HepG2 (cell line): ENCODE results near the gene PPP1R15B. TPM values are rescaled to one million over a fixed set of nuclear protein-coding genes. Genes with fewer than 3 reads are reported as not detected.
A peak's percentile ranks its signal among the peaks of the same experiment; 100 is the strongest.

ENCODE experiments used
- ATAC-seq: fragments of 200-7000 bp; cut with Tn5 transposase; 3 replicates; pipeline ENCODE4 v1.9.1; 2020; ENCODE audit warnings: mild to moderate bottlenecking, moderate library complexity
- BruUV-seq: library from RNA; stranded (reverse); fragments of 400-500 nt; replicated peaks from 2 replicates; lab custom pipeline; 2021; lab: Mats Ljungman, UMichigan
- CTCF ChIA-PET: fragments of 300-600 bp; formaldehyde crosslinking; extraction: SDS; loops from one replicate; lab custom pipeline; 2021; ENCODE audit warnings: low total read pairs, inconsistent platforms, low intra/inter-chr PET ratio; lab: Yijun Ruan, JAX
- POLR2A ChIA-PET: fragments of 350-600 bp; sonication (Branson Sonifier 250); formaldehyde crosslinking; loops from one replicate; lab custom pipeline; 2020; ENCODE audit warnings: antibody characterized with exemption, inconsistent platforms; lab: Yijun Ruan, JAX
- DNase-seq: peaks from one replicate; pipeline ENCODE4 v3.0.0-alpha.2; 2015; ENCODE audit warnings: low spot score
- FAIRE-seq: peaks from 3 replicates; lab custom pipeline; 2011; peaks lifted over from hg19 to GRCh38; lab: Jason Lieb, UNC
- H2AFZ ChIP-seq: one replicate; pipeline ENCODE4 v1.6.1; 2011; ENCODE audit warnings: low read length, inconsistent platforms
- H3K27ac ChIP-seq: fragments of 300-600 bp; 3 replicates; pipeline ENCODE4 v1.8.0; 2011; ENCODE audit warnings: mixed run types, mild to moderate bottlenecking, mixed read lengths, low read length, inconsistent platforms; ENCODE audit not compliant: insufficient read depth; ENCODE audit errors: extremely low read length
- H3K27me3 ChIP-seq, 2 experiments: fragments of 200-600 bp in 1 of 2; 2 replicates in 1 of 2; 3 replicates in 1 of 2; pipeline versions ENCODE4 v1.6.0 to v1.8.0; 2011; ENCODE audit warnings: low read length in 2 of 2, mild to moderate bottlenecking in 2 of 2, moderate library complexity in 2 of 2, inconsistent platforms in 1 of 2; ENCODE audit not compliant: insufficient read depth in 2 of 2, control insufficient read depth in 1 of 2
- H3K36me3 ChIP-seq, 2 experiments: fragments of 200-600 bp in 1 of 2; replicated peaks in 1 of 2; 2 replicates in 1 of 2; 3 replicates in 1 of 2; pipeline versions ENCODE4 v1.5.1 to v1.8.0; 2011; ENCODE audit warnings: low read length in 2 of 2, inconsistent platforms in 1 of 2; ENCODE audit not compliant: insufficient read depth in 2 of 2, control insufficient read depth in 1 of 2
- H3K4me1 ChIP-seq: 2 replicates; pipeline ENCODE4 v1.5.1; 2012; ENCODE audit warnings: low read length, inconsistent platforms; ENCODE audit not compliant: insufficient read depth
- H3K4me2 ChIP-seq: 2 replicates; pipeline ENCODE4 v1.6.0; 2011; ENCODE audit warnings: low read depth, low read length, inconsistent platforms
- H3K4me3 ChIP-seq, 3 experiments: fragments of 200-600 bp in 1 of 3; sonication (generic), shearing (Covaris generic) in 1 of 3; replicated peaks in 1 of 3; 2 replicates each; pipeline ENCODE4 v1.5.1; 2011 to 2016; ENCODE audit warnings: low read length in 3 of 3, inconsistent platforms in 2 of 3, low read depth in 2 of 3, mild to moderate bottlenecking in 2 of 3, control low read depth in 1 of 3, mixed read lengths in 1 of 3; ENCODE audit not compliant: insufficient read depth in 1 of 3
- H3K79me2 ChIP-seq: one replicate; pipeline ENCODE4 v1.6.1; 2011; ENCODE audit warnings: low read length, inconsistent platforms; ENCODE audit not compliant: insufficient read depth
- H3K9ac ChIP-seq: 2 replicates; pipeline ENCODE4 v1.6.0; 2011; ENCODE audit warnings: mild to moderate bottlenecking, low read depth, low read length, inconsistent platforms; ENCODE audit not compliant: insufficient read depth
- H3K9me3 ChIP-seq: 2 replicates; pipeline ENCODE4 v1.5.1; 2012; ENCODE audit warnings: mild to moderate bottlenecking, low read length
- H4K20me1 ChIP-seq: 2 replicates; pipeline ENCODE4 v1.6.0; 2011; ENCODE audit warnings: inconsistent platforms, mild to moderate bottlenecking, low read length, moderate library complexity; ENCODE audit not compliant: insufficient read depth
- ARNT ChIP-seq: fragments of 450-650 bp; IDR thresholded peaks from 2 replicates; pipeline ENCODE4 v1.6.1; 2017
- CBX1 ChIP-seq: IDR thresholded peaks from one replicate; pipeline ENCODE4 v1.6.1; 2016; ENCODE audit warnings: antibody characterized with exemption, low read depth
- IRX3 ChIP-seq: sonication (generic); formaldehyde crosslinking; IDR thresholded peaks from 2 replicates; pipeline ENCODE4 v1.8.1; 2023; ENCODE audit warnings: mild to moderate bottlenecking, low read depth, missing genetic modification reagents, borderline replicate concordance
- MEIS2 ChIP-seq: sonication (generic); formaldehyde crosslinking; IDR thresholded peaks from 2 replicates; pipeline ENCODE4 v1.9.0; 2021; ENCODE audit warnings: mild to moderate bottlenecking, missing genetic modification reagents
- PHF8 ChIP-seq: sonication (generic); formaldehyde crosslinking; IDR thresholded peaks from 2 replicates; pipeline ENCODE4 v1.5.0; 2020; ENCODE audit warnings: missing genetic modification reagents
- PPARG ChIP-seq: conservative IDR thresholded peaks from 2 replicates; pipeline ENCODE4 v1.6.1; 2016; ENCODE audit warnings: missing biosample characterization, missing genetic modification reagents
- RFX5 ChIP-seq: IDR thresholded peaks from 2 replicates; pipeline ENCODE4 v1.6.1; 2011; ENCODE audit warnings: low read depth, low read length, improper control_type of control experiment
- RFXANK ChIP-seq: IDR thresholded peaks from 2 replicates; pipeline ENCODE4 v1.6.1; 2016
- STAG1 ChIP-seq: sonication (generic); formaldehyde crosslinking; IDR thresholded peaks from 2 replicates; pipeline ENCODE4 v1.4.0; 2020; ENCODE audit warnings: missing genetic modification reagents
- THAP7 ChIP-seq: sonication (generic); formaldehyde crosslinking; IDR thresholded peaks from 2 replicates; pipeline ENCODE4 v1.8.1; 2023; ENCODE audit warnings: mild to moderate bottlenecking, missing genetic modification reagents
- XBP1 ChIP-seq: sonication (generic); formaldehyde crosslinking; IDR thresholded peaks from 2 replicates; pipeline ENCODE4 v1.5.0; 2020; ENCODE audit warnings: missing genetic modification reagents
- ZNF264 ChIP-seq: sonication (generic); formaldehyde crosslinking; IDR thresholded peaks from 2 replicates; pipeline ENCODE4 v1.4.0; 2020; ENCODE audit warnings: missing genetic modification reagents
- ZNF350 ChIP-seq: sonication (generic); formaldehyde crosslinking; IDR thresholded peaks from 2 replicates; pipeline ENCODE4 v1.4.0; 2020; ENCODE audit warnings: mild to moderate bottlenecking, low read depth, missing genetic modification reagents, borderline replicate concordance
- ZNF496 ChIP-seq: sonication (generic); formaldehyde crosslinking; IDR thresholded peaks from 2 replicates; pipeline ENCODE4 v1.8.1; 2023; ENCODE audit warnings: mild to moderate bottlenecking, moderate library complexity, missing genetic modification reagents; ENCODE audit not compliant: insufficient replicate concordance
- ZNF652 ChIP-seq: IDR thresholded peaks from 2 replicates; pipeline ENCODE4 v1.6.1; 2016; ENCODE audit warnings: low read depth, borderline replicate concordance
- ZNF891 ChIP-seq: sonication (generic); formaldehyde crosslinking; IDR thresholded peaks from 2 replicates; pipeline ENCODE4 v1.5.0; 2020; ENCODE audit warnings: mild to moderate bottlenecking, missing genetic modification reagents
- WGBS: methylation state at CpG from one replicate; pipeline ENCODE4 v1.1.6; 2017; ENCODE audit warnings: low lambda C conversion rate; 5-methylcytosine and 5-hydroxymethylcytosine counted together
- in situ Hi-C: cut with HindIII; loops from 2 replicates; pipeline ENCODE4 v1.10.0; 2017; ENCODE audit warnings: low pct_unique_long_range_greater_than_20kb; ENCODE audit not compliant: extremely low pct_ligation_motif_present
- intact Hi-C: fragments of 100-400 bp; cut with micrococcal nuclease; formaldehyde crosslinking; loops from one replicate; pipeline ENCODE4 v1.10.0; 2022; ENCODE audit not compliant: unreplicated experiment
- polyA plus RNA-seq, 8 experiments: library from polyadenylated mRNA; depleted of rRNA in 3 of 8; stranded (reverse) in 7 of 8; unstranded in 1 of 8; fragments of >200 nt; fragmentation: Illumina TruSeq in 4 of 8; extraction: Trizol in 4 of 8; gene quantifications; 2 replicates each; pipeline versions ENCODE4 v1.2.1 to v1.2.3, GENCODE V29; 2011 to 2016; ENCODE audit warnings: low read depth in 4 of 8, missing spikeins in 1 of 8, mixed read lengths in 1 of 8; ENCODE audit not compliant: insufficient read depth in 1 of 8
- total RNA-seq, 5 experiments: library from RNA; depleted of rRNA; stranded (reverse); fragments of >200 nt; fragmentation: Illumina TruSeq; extraction: Trizol; gene quantifications; 2 replicates each; pipeline ENCODE4 v1.2.3, GENCODE V29; 2016; ENCODE audit warnings: low read depth in 1 of 5
- TF ChIP-seq, protein P1 (sequence below): sonication (generic); formaldehyde crosslinking; IDR thresholded peaks from 2 replicates; pipeline ENCODE4 v1.4.0; 2020; ENCODE audit warnings: missing genetic modification reagents, borderline replicate concordance

The PPP1R15B gene
- total and polyA plus RNA-seq, 2 of the 13 experiments (the other 11 are each of a cell fraction or from before 2014, with no cell fraction given) = 13.4 to 23.8 TPM

- ChIA-PET POLR2A (no interaction called here), CTCF (interaction anchor here (0.7 kb wide), 1 partner anchor 15 kb away, joined by 3 read pairs; no protein-coding TSS in a partner anchor)
- FAIRE-seq (peak; percentile 28), DNase-seq (no peak), ATAC-seq (no peak)
- Histone ChIP-seq H3K27ac (no peak overlapping the region), H4K20me1 (no peaks in the 10 kb centered on the region), H3K79me2 (peaks cover 3% of the 10 kb centered on the region), H3K4me1 (peaks cover 41% of the 10 kb centered on the region), H3K36me3 (no peaks in the 10 kb centered on the region), H3K4me2 (no peak overlapping the region), H3K9ac (no peak overlapping the region), H2AFZ (no peak overlapping the region), H3K9me3 (no peaks in the 10 kb centered on the region)
- WGBS = 54% methylated on average over 5 of the region's 5 CpGs
- BruUV-seq = no TSS peak
- intact Hi-C loops (no loop called here), in situ Hi-C loops (no loop called here)
- TF ChIP-seq RFX5 = no peak
- peak; percentile 17; the same call in 1 of the 2 replicates for TF ChIP-seq STAG1
- no peak for TF ChIP-seq PPARG
- TF ChIP-seq, all 625 proteins: peak for 1
- Histone ChIP-seq H3K4me3 (no peak overlapping the region), H3K27me3 (no peaks in the 10 kb centered on the region; a peak in 1 of 5 replicates)
These were observed 28.3 kb downstream of the PPP1R15B start for GRCh38 chr1:204383163-204383904.

GRCh38 chr1:204382714-204383083 is 28.9 kb downstream of the PPP1R15B start:
- ATAC-seq (no peak), FAIRE-seq (no peak), DNase-seq (no peak)
- POLR2A ChIA-PET = no interaction called here
- Histone ChIP-seq H3K4me2 (no peak overlapping the region), H3K9ac (no peak overlapping the region), H3K4me3 (no peak overlapping the region), H4K20me1 (no peaks in the 10 kb centered on the region), H3K79me2 (peaks cover 5% of the 10 kb centered on the region), H3K4me1 (peaks cover 42% of the 10 kb centered on the region), H3K27ac (no peak overlapping the region), H2AFZ (no peak overlapping the region), H3K27me3 (no peaks in the 10 kb centered on the region; a peak in 1 of 5 replicates), H3K9me3 (no peaks in the 10 kb centered on the region), H3K36me3 (no peaks in the 10 kb centered on the region)
- 45% methylated on average over 2 of the region's 2 CpGs for WGBS
- in situ Hi-C loops (no loop called here), intact Hi-C loops (no loop called here)
- CTCF ChIA-PET = no interaction called here
- no TSS peak for BruUV-seq
- TF ChIP-seq THAP7 (CRISPR knock-in tag) = no peak
- no peak for TF ChIP-seq RFXANK (CRISPR knock-in tag)
- no peak for TF ChIP-seq ARNT
- no peak for TF ChIP-seq IRX3
- TF ChIP-seq, protein P1, sequence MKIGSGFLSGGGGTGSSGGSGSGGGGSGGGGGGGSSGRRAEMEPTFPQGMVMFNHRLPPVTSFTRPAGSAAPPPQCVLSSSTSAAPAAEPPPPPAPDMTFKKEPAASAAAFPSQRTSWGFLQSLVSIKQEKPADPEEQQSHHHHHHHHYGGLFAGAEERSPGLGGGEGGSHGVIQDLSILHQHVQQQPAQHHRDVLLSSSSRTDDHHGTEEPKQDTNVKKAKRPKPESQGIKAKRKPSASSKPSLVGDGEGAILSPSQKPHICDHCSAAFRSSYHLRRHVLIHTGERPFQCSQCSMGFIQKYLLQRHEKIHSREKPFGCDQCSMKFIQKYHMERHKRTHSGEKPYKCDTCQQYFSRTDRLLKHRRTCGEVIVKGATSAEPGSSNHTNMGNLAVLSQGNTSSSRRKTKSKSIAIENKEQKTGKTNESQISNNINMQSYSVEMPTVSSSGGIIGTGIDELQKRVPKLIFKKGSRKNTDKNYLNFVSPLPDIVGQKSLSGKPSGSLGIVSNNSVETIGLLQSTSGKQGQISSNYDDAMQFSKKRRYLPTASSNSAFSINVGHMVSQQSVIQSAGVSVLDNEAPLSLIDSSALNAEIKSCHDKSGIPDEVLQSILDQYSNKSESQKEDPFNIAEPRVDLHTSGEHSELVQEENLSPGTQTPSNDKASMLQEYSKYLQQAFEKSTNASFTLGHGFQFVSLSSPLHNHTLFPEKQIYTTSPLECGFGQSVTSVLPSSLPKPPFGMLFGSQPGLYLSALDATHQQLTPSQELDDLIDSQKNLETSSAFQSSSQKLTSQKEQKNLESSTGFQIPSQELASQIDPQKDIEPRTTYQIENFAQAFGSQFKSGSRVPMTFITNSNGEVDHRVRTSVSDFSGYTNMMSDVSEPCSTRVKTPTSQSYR (CRISPR knock-in tag) = no peak
- no peak for TF ChIP-seq MEIS2 (CRISPR knock-in tag)
- no peak for TF ChIP-seq ZNF264 (CRISPR knock-in tag)
- no peak for TF ChIP-seq ZNF891 (CRISPR knock-in tag)
- no peak for TF ChIP-seq PHF8 (CRISPR knock-in tag)
- TF ChIP-seq ZNF652 (CRISPR knock-in tag) = no peak
- TF ChIP-seq ZNF350 (CRISPR knock-in tag) = no peak
- TF ChIP-seq CBX1 = no peak
- TF ChIP-seq XBP1 (CRISPR knock-in tag) = no peak
- no peak for TF ChIP-seq ZNF496
